Neural cell (in vitro differentiated cells): ENCODE measurements around the gene PFKL. TPM values are rescaled to one million over a fixed set of nuclear protein-coding genes. Genes with fewer than 3 reads are reported as not detected.

ENCODE experiments used
- H2AFZ ChIP-seq: fragments of 200-600, 300-800 bp; sonication (generic), shearing (Covaris generic); 2 replicates; pipeline ENCODE4 v1.6.0; 2014; ENCODE audit warnings: low read depth, mild to moderate bottlenecking, antibody characterized with exemption, low read length, moderate library complexity
- H3F3A ChIP-seq: fragments of 200-600 bp; shearing (Covaris generic); 2 replicates; pipeline ENCODE4 v1.6.1; 2016; ENCODE audit warnings: mild to moderate bottlenecking, moderate library complexity, mixed read lengths, antibody characterized with exemption, low read length; ENCODE audit not compliant: insufficient read depth, poor library complexity, severe bottlenecking
- H3K27ac ChIP-seq: fragments of 200-600, 300-800 bp; sonication (generic), shearing (Covaris generic); 2 replicates; pipeline ENCODE4 v1.5.1; 2014; ENCODE audit warnings: mild to moderate bottlenecking, low read length, moderate library complexity
- H3K27me3 ChIP-seq: fragments of 300-800, 200-600 bp; sonication (generic), shearing (Covaris generic); 2 replicates; pipeline ENCODE4 v1.6.0; 2014; ENCODE audit warnings: mild to moderate bottlenecking, low read depth, low read length, moderate library complexity; ENCODE audit not compliant: insufficient read depth
- H3K36me3 ChIP-seq: fragments of 300-800, 200-600 bp; sonication (generic), shearing (Covaris generic); 2 replicates; pipeline ENCODE4 v1.5.1; 2014; ENCODE audit warnings: mild to moderate bottlenecking, antibody characterized with exemption, low read length, moderate library complexity; ENCODE audit not compliant: insufficient read depth
- H3K4me2 ChIP-seq: fragments of 300-800, 200-600 bp; sonication (generic), shearing (Covaris generic); 2 replicates; pipeline ENCODE4 v1.6.0; 2014; ENCODE audit warnings: mild to moderate bottlenecking, low read length
- H3K4me3 ChIP-seq: fragments of 300-800, 200-600 bp; sonication (generic), shearing (Covaris generic); 2 replicates; pipeline ENCODE4 v1.5.1; 2014; ENCODE audit warnings: mild to moderate bottlenecking, low read length, moderate library complexity
- H3K79me2 ChIP-seq: fragments of 200-600 bp; shearing (Covaris generic); replicated peaks from 2 replicates; pipeline ENCODE4 v1.6.0; 2014; ENCODE audit warnings: mild to moderate bottlenecking, low read length, moderate library complexity; ENCODE audit not compliant: insufficient read depth
- H3K9ac ChIP-seq: fragments of 300-800, 200-600 bp; sonication (generic), shearing (Covaris generic); 2 replicates; pipeline ENCODE4 v1.6.1; 2016; ENCODE audit warnings: mild to moderate bottlenecking, low read length, mixed read lengths
- H3K9me2 ChIP-seq: fragments of 200-600 bp; shearing (Covaris generic); 2 replicates; pipeline ENCODE4 v1.6.1; 2016; ENCODE audit warnings: mild to moderate bottlenecking, low read length, mixed read lengths; ENCODE audit not compliant: insufficient read depth
- H3K9me3 ChIP-seq: fragments of 200-600, 300-800 bp; sonication (generic), shearing (Covaris generic); 2 replicates; pipeline ENCODE4 v1.6.1; 2016; ENCODE audit warnings: mild to moderate bottlenecking, mixed run types, low read length, moderate library complexity, mixed read lengths
- H4K20me1 ChIP-seq: fragments of 200-600 bp; shearing (Covaris generic); 2 replicates; pipeline ENCODE4 v1.6.1; 2016; ENCODE audit warnings: mild to moderate bottlenecking, mixed run types; ENCODE audit not compliant: insufficient read depth
- EP300 ChIP-seq: fragments of 450-650 bp; conservative IDR thresholded peaks from 2 replicates; pipeline ENCODE4 v1.6.1; 2014; ENCODE audit warnings: antibody characterized with exemption, mild to moderate bottlenecking, moderate library complexity; ENCODE audit not compliant: poor library complexity, severe bottlenecking
- EZH2 ChIP-seq: fragments of 200-600, 300-800 bp; shearing (Covaris generic), sonication (generic); IDR thresholded peaks from 2 replicates; pipeline ENCODE4 v1.6.1; 2014; ENCODE audit warnings: antibody characterized with exemption, low read length, borderline replicate concordance, mild to moderate bottlenecking; ENCODE audit not compliant: insufficient read depth, poor library complexity, severe bottlenecking
- MXI1 ChIP-seq: fragments of 450-650 bp; conservative IDR thresholded peaks from 2 replicates; pipeline ENCODE4 v1.6.1; 2014; ENCODE audit warnings: antibody characterized with exemption, mild to moderate bottlenecking; ENCODE audit not compliant: poor library complexity, severe bottlenecking
- POLR2AphosphoS5 ChIP-seq: IDR thresholded peaks from 2 replicates; pipeline ENCODE4 v1.6.1; 2012
- RAD21 ChIP-seq: fragments of 450-650 bp; conservative IDR thresholded peaks from 2 replicates; pipeline ENCODE4 v1.6.1; 2014; ENCODE audit warnings: antibody characterized with exemption, mild to moderate bottlenecking, moderate library complexity
- REST ChIP-seq: IDR thresholded peaks from 2 replicates; pipeline ENCODE4 v1.6.1; 2012; ENCODE audit warnings: borderline replicate concordance
- SMC3 ChIP-seq: fragments of 450-650 bp; conservative IDR thresholded peaks from 2 replicates; pipeline ENCODE4 v1.6.1; 2014; ENCODE audit warnings: antibody characterized with exemption, mild to moderate bottlenecking, moderate library complexity; ENCODE audit not compliant: poor library complexity
- TAF1 ChIP-seq: IDR thresholded peaks from 2 replicates; pipeline ENCODE4 v1.6.1; 2012; ENCODE audit warnings: low read depth
- polyA plus RNA-seq: library from polyadenylated mRNA; depleted of rRNA; stranded (reverse); fragments of >200 nt; gene quantifications from 2 replicates; pipeline ENCODE4 v1.2.3, GENCODE V29; 2014
- TF ChIP-seq, protein P1 (sequence below): fragments of 450-650 bp; IDR thresholded peaks from 2 replicates; pipeline ENCODE4 v1.5.1; 2014; ENCODE audit warnings: antibody characterized with exemption, mild to moderate bottlenecking, moderate library complexity; ENCODE audit not compliant: poor library complexity, severe bottlenecking

PFKL gene
- polyA plus RNA-seq, 1 donor from 2014 or later = 79.6 TPM

- TF ChIP-seq EZH2 = no peak
These were observed 14.3 kb downstream of the PFKL start (continued) for GRCh38 chr21:44314128-44314527.

- Histone ChIP-seq H3F3A (no peaks in the 10 kb centered on the region), H3K9me3 (no peaks in the 10 kb centered on the region), H3K27ac (no peak overlapping the region), H3K36me3 (no peaks in the 10 kb centered on the region), H3K4me2 (no peak overlapping the region), H3K79me2 (no peaks in the 10 kb centered on the region), H3K4me3 (no peak overlapping the region), H3K9me2 (no peaks in the 10 kb centered on the region), H3K9ac (no peak overlapping the region), H2AFZ (no peak overlapping the region), H3K27me3 (no peaks in the 10 kb centered on the region), H4K20me1 (no peaks in the 10 kb centered on the region)
- no peak for TF ChIP-seq SMC3
These were observed 14.7 kb downstream of the PFKL start for GRCh38 chr21:44314561-44314960.

- no peaks in the 10 kb centered on the region for H4K20me1 ChIP-seq
- no peaks in the 10 kb centered on the region for H3K27me3 ChIP-seq
- no peak for TF ChIP-seq REST
- no peak for TF ChIP-seq MXI1
- no peak for TF ChIP-seq POLR2AphosphoS5
- TF ChIP-seq EP300 = no peak
- TF ChIP-seq SMC3 = no peak
- TF ChIP-seq, protein P1, sequence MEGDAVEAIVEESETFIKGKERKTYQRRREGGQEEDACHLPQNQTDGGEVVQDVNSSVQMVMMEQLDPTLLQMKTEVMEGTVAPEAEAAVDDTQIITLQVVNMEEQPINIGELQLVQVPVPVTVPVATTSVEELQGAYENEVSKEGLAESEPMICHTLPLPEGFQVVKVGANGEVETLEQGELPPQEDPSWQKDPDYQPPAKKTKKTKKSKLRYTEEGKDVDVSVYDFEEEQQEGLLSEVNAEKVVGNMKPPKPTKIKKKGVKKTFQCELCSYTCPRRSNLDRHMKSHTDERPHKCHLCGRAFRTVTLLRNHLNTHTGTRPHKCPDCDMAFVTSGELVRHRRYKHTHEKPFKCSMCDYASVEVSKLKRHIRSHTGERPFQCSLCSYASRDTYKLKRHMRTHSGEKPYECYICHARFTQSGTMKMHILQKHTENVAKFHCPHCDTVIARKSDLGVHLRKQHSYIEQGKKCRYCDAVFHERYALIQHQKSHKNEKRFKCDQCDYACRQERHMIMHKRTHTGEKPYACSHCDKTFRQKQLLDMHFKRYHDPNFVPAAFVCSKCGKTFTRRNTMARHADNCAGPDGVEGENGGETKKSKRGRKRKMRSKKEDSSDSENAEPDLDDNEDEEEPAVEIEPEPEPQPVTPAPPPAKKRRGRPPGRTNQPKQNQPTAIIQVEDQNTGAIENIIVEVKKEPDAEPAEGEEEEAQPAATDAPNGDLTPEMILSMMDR = no peak
- TF ChIP-seq TAF1 = no peak
- no peak for TF ChIP-seq EZH2
- TF ChIP-seq RAD21 = no peak
- H3F3A ChIP-seq = no peaks in the 10 kb centered on the region
- no peaks in the 10 kb centered on the region for H3K36me3 ChIP-seq
- no peak overlapping the region for H3K9ac ChIP-seq
- no peaks in the 10 kb centered on the region for H3K79me2 ChIP-seq
- no peak overlapping the region for H2AFZ ChIP-seq
- H3K9me2 ChIP-seq = no peaks in the 10 kb centered on the region
- H3K4me2 ChIP-seq = no peak overlapping the region
- no peak overlapping the region for H3K4me3 ChIP-seq
- no peaks in the 10 kb centered on the region for H3K9me3 ChIP-seq
- H3K27ac ChIP-seq = no peak overlapping the region
These were observed 15.9 kb downstream of the PFKL start for GRCh38 chr21:44315691-44316203.
